Stimulated activated naive B cell treated with anti-CD40 and anti-IgM and Interleukin-4, amounts not matched to agents 10 μg/mL and 1 μg/mL and 100 μg/mL, for 72 hours (primary cell): ENCODE measurements around the gene PCDHGA1.
"Not testable (repeated sequence)": the region's sequence is repeated elsewhere in the genome, so short reads cannot be mapped to it uniquely, and the experiment has no call there.

Experiments
- ATAC-seq, 2 donors: fragments of 150-1000 bp; cut with Tn5 transposase; replicated peaks; 2 replicates each; pipeline ENCODE4 v1.10.0; 2021; ENCODE audit warnings: moderate library complexity in 1 of 2
- DNase-seq: peaks from one replicate; pipeline ENCODE4 v3.0.0; 2021
- H3K27ac Mint-ChIP-seq: one replicate; pipeline ENCODE4 v1.8.0; 2022; ENCODE audit warnings: mild to moderate bottlenecking, mixed read lengths
- H3K27me3 Mint-ChIP-seq, 2 donors: one replicate each; pipeline ENCODE4 v1.8.0; 2022; ENCODE audit warnings: mixed read lengths in 2 of 2
- H3K36me3 Mint-ChIP-seq, 2 donors: one replicate each; pipeline ENCODE4 v1.8.0; 2022; ENCODE audit warnings: mixed read lengths in 2 of 2, mild to moderate bottlenecking in 1 of 2
- H3K4me1 Mint-ChIP-seq, 2 donors: one replicate each; pipeline ENCODE4 v1.8.0; 2022; ENCODE audit warnings: mixed read lengths in 2 of 2, mild to moderate bottlenecking in 1 of 2
- H3K4me3 Mint-ChIP-seq, 2 donors: one replicate each; pipeline ENCODE4 v1.8.0; 2022; ENCODE audit warnings: mild to moderate bottlenecking in 2 of 2, mixed read lengths in 2 of 2, moderate library complexity in 1 of 2
- H3K9me3 Mint-ChIP-seq, 2 donors: one replicate each; pipeline ENCODE4 v1.8.0; 2022; ENCODE audit warnings: mixed read lengths in 2 of 2, mild to moderate bottlenecking in 1 of 2

Gene PCDHGA1

GRCh38 chr5:141382469-141383294 lies 52.4 kb downstream of the PCDHGA1 start, which contains the start of gene PCDHGA7:
Gene PCDHGA7 (plus strand): TSS chr5:141382742. CDS start chr5:141382900, 158 bp downstream.
- DNase-seq = no peak
- no peak for ATAC-seq
- Mint-ChIP-seq H3K27me3 (peaks cover 57 to 69% of the 10 kb centered on the region in 2 donors), H3K4me1 (peaks cover 0 to 4% of the 10 kb centered on the region in 2 donors), H3K36me3 (peaks cover 4 to 5% of the 10 kb centered on the region in 2 donors), H3K27ac (peak within 1 kb of the TSS; percentile 14), H3K9me3 (peaks cover 7 to 8% of the 10 kb centered on the region in 2 donors), H3K4me3 (peak within 1 kb of the TSS; percentile 70 to 81)

GRCh38 chr5:141383345-141383744 lies 53.0 kb downstream of the PCDHGA1 start:
- peaks cover 58 to 71% of the 10 kb centered on the region in 2 donors for H3K27me3 Mint-ChIP-seq
- no peak overlapping the region for H3K27ac Mint-ChIP-seq

GRCh38 chr5:141384471-141385267 lies 54.4 kb downstream of the PCDHGA1 start:
- H3K9me3 Mint-ChIP-seq = peaks cover 9 to 10% of the 10 kb centered on the region in 2 donors
- ATAC-seq (no peak), DNase-seq (no peak)
- no peak overlapping the region for H3K4me3 Mint-ChIP-seq
- H3K27me3 Mint-ChIP-seq = peaks cover 71 to 79% of the 10 kb centered on the region in 2 donors
- H3K27ac Mint-ChIP-seq = no peak overlapping the region
- peaks cover 0 to 4% of the 10 kb centered on the region in 2 donors for H3K4me1 Mint-ChIP-seq
- H3K36me3 Mint-ChIP-seq = peaks cover 9 to 10% of the 10 kb centered on the region in 2 donors

More at GRCh38 chr5:141383345-141383744, 53.0 kb downstream of the PCDHGA1 start:
- peak overlapping the region in 1 of 2 donors; percentile 81 for H3K4me3 Mint-ChIP-seq
- peaks cover 0 to 4% of the 10 kb centered on the region in 2 donors for H3K4me1 Mint-ChIP-seq
- ATAC-seq (no peak), DNase-seq (no peak)
- H3K9me3 Mint-ChIP-seq = peaks cover 8 to 9% of the 10 kb centered on the region in 2 donors
- H3K36me3 Mint-ChIP-seq = peaks cover 4 to 6% of the 10 kb centered on the region in 2 donors

- not testable (repeated sequence) for H3K27ac Mint-ChIP-seq, H3K4me1 Mint-ChIP-seq, DNase-seq
- peaks cover 11 to 19% of the 10 kb centered on the region in 2 donors for H3K36me3 Mint-ChIP-seq
- peak in 1 of 2 donors; percentile 34 for ATAC-seq
- H3K27me3 Mint-ChIP-seq = peaks cover 70 to 85% of the 10 kb centered on the region in 2 donors
- H3K9me3 Mint-ChIP-seq = peaks cover 17 to 19% of the 10 kb centered on the region in 2 donors
- H3K4me3 Mint-ChIP-seq = peak within 1 kb of the TSS; percentile 57 to 68
Measured at GRCh38 chr5:141387557-141388311, 57.4 kb downstream of the PCDHGA1 start, which contains the start of gene PCDHGB4. Gene PCDHGB4 (plus strand): TSS chr5:141387698. CDS start chr5:141387885, 187 bp downstream.

- DNase-seq = no peak
- H3K4me1 Mint-ChIP-seq = peaks cover 0 to 5% of the 10 kb centered on the region in 2 donors
- no peak overlapping the region for H3K27ac Mint-ChIP-seq
- peaks cover 19 to 20% of the 10 kb centered on the region in 2 donors for H3K9me3 Mint-ChIP-seq
- peaks cover 67 to 84% of the 10 kb centered on the region in 2 donors for H3K27me3 Mint-ChIP-seq
- ATAC-seq = no peak
- no peak overlapping the region for H3K4me3 Mint-ChIP-seq
- H3K36me3 Mint-ChIP-seq = peaks cover 9 to 17% of the 10 kb centered on the region in 2 donors
Measured at GRCh38 chr5:141388661-141389060, 58.3 kb downstream of the PCDHGA1 start.

- Mint-ChIP-seq H3K4me3 (no peak overlapping the region), H3K27ac (peak overlapping the region; percentile 52), H3K4me1 (peaks cover 0 to 5% of the 10 kb centered on the region in 2 donors)
Measured at GRCh38 chr5:141389153-141390042, 59.1 kb downstream of the PCDHGA1 start.

GRCh38 chr5:141392429-141393198 lies 62.3 kb downstream of the PCDHGA1 start, which contains the start of gene PCDHGA8:
Gene PCDHGA8 (plus strand): TSS chr5:141392633. CDS start chr5:141392814, 181 bp downstream.
- H3K9me3 Mint-ChIP-seq = peaks cover 20 to 22% of the 10 kb centered on the region in 2 donors
- peaks cover 62 to 75% of the 10 kb centered on the region in 2 donors for H3K27me3 Mint-ChIP-seq
- DNase-seq (no peak), ATAC-seq (no peak)
- peaks cover 16 to 20% of the 10 kb centered on the region in 2 donors for H3K36me3 Mint-ChIP-seq
- H3K27ac Mint-ChIP-seq = peak within 1 kb of the TSS; percentile 73
- peaks cover 0 to 5% of the 10 kb centered on the region in 2 donors for H3K4me1 Mint-ChIP-seq
- peak within 1 kb of the TSS; percentile 2 to 47 for H3K4me3 Mint-ChIP-seq

More at GRCh38 chr5:141389153-141390042, 59.1 kb downstream of the PCDHGA1 start:
- Mint-ChIP-seq H3K9me3 (peaks cover 23 to 25% of the 10 kb centered on the region in 2 donors), H3K27me3 (peaks cover 67 to 83% of the 10 kb centered on the region in 2 donors), H3K36me3 (peaks cover 13 to 17% of the 10 kb centered on the region in 2 donors)
- ATAC-seq (no peak), DNase-seq (no peak)

- ATAC-seq (no peak), DNase-seq (no peak)
- Mint-ChIP-seq H3K27me3 (peaks cover 60 to 73% of the 10 kb centered on the region in 2 donors), H3K4me3 (no peak overlapping the region), H3K36me3 (peaks cover 16 to 20% of the 10 kb centered on the region in 2 donors), H3K4me1 (peaks cover 0 to 5% of the 10 kb centered on the region in 2 donors), H3K27ac (no peak overlapping the region), H3K9me3 (peaks cover 20 to 22% of the 10 kb centered on the region in 2 donors)
Measured at GRCh38 chr5:141393267-141393666, 63.0 kb downstream of the PCDHGA1 start.

- not testable (repeated sequence) for H3K4me3 Mint-ChIP-seq, H3K27ac Mint-ChIP-seq, H3K4me1 Mint-ChIP-seq, ATAC-seq, DNase-seq
- Mint-ChIP-seq H3K36me3 (peaks cover 16 to 17% of the 10 kb centered on the region in 2 donors), H3K27me3 (peaks cover 59 to 72% of the 10 kb centered on the region in 2 donors), H3K9me3 (peaks cover 20 to 23% of the 10 kb centered on the region in 2 donors)
Measured at GRCh38 chr5:141394401-141395187, 64.3 kb downstream of the PCDHGA1 start.

GRCh38 chr5:141397756-141398551 lies 67.6 kb downstream of the PCDHGA1 start, which contains the start of gene PCDHGB5:
Gene PCDHGB5 (plus strand): TSS chr5:141397947. CDS start chr5:141398128, 181 bp downstream.
- Mint-ChIP-seq H3K27me3 (peaks cover 61 to 73% of the 10 kb centered on the region in 2 donors), H3K27ac (peak within 1 kb of the TSS; percentile 42)

More at GRCh38 chr5:141397756-141398551, 67.6 kb downstream of the PCDHGA1 start, which contains the start of gene PCDHGB5:
- Mint-ChIP-seq H3K4me3 (peak within 1 kb of the TSS; percentile 65 to 67), H3K36me3 (peaks cover 15 to 17% of the 10 kb centered on the region in 2 donors), H3K9me3 (peaks cover 15 to 17% of the 10 kb centered on the region in 2 donors)
- peak; percentile 60 to 75 for ATAC-seq
- not testable (repeated sequence) for H3K4me1 Mint-ChIP-seq, DNase-seq
